CD4-positive, alpha-beta T cell treated with Interferon alpha-2 for 1 hour (primary cell): ENCODE measurements around the gene SELENOM.
A peak's percentile ranks its signal among the peaks of the same experiment; 100 is the strongest.
"Not testable (repeated sequence)": the region's sequence is repeated elsewhere in the genome, so short reads cannot be mapped to it uniquely, and the experiment has no call there.

Experiments used
- DNase-seq, 2 donors: peaks; one replicate each; pipeline ENCODE4 v3.0.0-alpha.2; 2020 to 2022

The SELENOM gene

GRCh38 chr22:31104869-31105268 lies 2.5 kb downstream of the SELENOM start:
- DNase-seq = peak in 1 of 2 donors; percentile 32

DNA sequence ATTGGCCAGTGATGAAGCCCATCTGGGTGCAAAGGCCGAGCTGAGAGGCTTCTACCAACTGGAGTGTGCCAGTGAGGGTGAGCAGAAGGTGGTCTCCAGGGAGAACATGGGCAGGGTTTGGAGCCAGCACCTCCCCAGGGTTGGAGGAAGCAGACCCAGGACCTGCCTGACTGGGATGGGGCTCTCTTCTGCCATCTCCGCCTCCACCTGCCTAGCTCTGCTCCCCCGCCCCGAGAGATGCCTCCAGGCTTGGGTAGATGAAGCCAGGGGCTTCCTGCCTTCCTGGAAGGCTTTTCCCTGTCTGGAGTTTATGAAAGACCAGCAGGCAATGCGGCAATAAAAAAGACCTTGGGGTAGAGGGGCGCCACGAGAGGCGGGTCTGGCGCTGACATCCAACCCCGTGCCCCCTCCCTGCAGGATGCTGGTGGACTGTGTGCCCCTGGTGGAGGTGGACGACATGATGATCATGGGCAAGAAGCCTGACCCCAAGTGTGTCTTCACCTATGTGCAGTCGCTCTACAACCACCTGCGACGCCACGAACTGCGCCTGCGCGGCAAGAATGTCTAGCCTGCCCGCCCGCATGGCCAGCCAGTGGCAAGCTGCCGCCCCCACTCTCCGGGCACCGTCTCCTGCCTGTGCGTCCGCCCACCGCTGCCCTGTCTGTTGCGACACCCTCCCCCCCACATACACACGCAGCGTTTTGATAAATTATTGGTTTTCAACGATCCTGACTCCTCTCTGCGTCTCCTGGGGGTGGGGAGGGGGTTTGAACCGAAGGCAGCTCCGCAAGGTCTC lies 3.3 kb downstream of the SELENOM start:
- DNase-seq = no peak

DNA sequence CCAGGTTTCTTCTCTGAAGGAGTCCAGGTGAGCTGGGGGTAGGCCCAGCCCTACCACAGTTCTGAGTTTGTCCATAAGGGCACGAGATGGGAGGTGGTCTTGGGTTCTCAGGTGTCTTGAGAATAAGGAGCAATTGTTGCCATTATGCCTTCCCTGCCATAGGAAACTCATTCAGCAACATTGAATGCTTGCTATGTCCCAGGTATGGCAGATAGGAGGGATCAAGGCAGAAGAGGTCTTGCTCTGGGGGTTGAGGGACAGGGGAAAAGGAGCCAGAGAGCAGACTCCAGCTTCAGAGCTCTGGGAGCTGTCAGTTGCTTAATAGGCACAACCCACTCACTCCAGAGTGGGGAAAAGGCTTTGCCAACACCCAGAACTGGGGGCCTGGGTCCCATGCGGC lies 4.3 kb downstream of the SELENOM start:
- no peak for DNase-seq

GRCh38 chr22:31102441-31103081 lies 4.8 kb downstream of the SELENOM start:
- DNase-seq = no peak

DNA sequence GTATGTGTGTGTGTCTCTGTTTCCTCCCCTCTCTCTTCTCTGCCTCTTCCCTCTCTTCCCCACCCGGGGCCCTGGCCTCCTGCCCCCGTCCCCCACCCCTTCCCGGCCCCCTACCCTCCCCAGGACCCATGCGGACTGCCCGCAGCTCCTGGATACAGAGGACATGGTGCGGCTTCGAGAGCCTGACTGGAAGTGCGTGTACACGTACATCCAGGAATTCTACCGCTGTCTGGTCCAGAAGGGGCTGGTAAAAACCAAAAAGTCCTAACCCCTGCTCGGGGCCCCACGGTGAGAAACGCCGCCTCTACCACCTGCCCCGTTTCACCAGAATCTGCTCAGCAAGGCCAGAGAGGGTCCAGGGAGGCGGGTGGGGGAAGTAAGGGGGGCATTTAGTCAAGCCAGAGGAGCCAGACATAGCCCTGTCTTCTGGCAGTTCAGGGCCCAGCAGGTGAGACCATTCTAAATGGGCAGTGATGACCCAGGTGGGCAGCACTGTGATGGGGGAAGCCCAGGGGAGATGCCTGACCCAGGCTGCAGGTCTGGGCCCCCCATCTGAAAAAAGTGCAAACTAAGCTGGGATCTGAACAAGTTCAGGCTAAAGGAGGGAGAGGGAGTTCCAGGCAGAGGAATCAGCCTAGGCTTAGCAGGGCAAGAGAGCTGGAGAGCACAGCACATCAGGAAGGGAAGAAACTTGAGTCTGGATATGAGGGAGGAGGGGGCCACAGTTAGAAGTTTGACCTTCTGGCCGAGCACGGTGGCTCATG lies 6.4 kb downstream of the SELENOM start:
- no peak for DNase-seq

DNA sequence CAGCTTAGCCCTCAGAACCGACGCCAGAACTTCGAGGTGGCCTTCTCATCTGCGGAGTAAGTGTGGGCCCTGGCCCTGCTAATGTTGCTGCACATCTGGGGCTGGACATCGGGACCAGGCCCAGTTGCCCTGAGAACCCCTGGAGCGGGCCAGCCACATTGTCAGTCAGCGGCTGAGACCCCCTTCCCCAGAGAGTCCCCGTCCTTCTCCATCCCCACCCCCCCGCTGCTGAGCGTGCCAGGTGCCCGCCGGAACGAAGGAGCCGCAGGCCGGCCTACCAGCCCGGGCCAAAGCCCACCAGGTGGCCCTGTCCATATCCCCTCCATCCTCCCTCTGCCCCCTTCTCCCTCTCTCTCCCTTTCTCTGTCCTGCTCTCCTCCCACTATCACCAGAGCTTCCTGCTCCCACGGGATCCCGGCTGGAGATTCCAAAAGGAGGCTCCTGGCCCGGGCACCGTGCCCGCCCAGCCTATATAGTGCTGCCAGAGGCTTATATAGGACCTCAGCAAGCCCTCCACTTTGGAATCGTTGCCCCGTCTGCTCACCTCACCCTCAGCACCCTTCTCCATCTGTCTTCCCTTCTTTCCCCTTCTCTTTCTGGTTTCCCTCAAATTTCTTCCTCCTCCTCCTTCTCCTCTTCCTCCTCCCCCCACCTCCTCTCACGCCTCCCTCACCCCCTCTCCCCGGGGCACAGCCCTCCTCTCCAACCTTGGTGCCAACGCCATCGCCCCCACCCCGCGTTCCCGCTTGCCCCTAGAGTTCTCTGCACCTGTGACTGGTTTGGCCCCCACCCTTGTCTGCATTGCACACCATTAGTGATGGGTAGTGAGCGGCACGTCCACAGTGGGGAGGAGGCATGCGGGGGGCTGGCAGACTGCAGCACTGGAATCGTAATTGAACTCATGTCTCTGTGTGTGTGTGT lies 7.3 kb downstream of the SELENOM start:
- no peak for DNase-seq

DNA sequence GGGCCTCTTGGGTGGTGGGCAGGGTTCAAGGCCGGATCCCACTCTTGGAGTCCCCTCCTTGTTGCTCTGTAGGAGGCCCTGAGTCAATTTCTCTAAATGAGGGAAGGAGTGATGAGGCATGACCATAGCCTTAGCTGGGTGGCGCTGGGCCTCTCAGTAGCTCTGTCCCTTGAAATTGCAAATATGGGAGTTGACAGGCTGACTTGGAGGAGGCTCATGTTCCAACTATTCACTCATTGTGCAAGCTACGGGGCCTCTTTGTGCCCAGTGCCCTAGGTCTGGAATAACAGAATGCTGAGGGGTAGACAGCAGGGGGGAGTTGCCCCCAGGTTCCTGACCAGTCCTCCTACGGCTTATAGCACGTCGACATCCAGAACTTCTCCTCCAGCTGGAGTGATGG lies 8.0 kb downstream of the SELENOM start:
- no peak for DNase-seq

GRCh38 chr22:31098632-31099110 lies 8.7 kb downstream of the SELENOM start:
- no peak for DNase-seq

DNA sequence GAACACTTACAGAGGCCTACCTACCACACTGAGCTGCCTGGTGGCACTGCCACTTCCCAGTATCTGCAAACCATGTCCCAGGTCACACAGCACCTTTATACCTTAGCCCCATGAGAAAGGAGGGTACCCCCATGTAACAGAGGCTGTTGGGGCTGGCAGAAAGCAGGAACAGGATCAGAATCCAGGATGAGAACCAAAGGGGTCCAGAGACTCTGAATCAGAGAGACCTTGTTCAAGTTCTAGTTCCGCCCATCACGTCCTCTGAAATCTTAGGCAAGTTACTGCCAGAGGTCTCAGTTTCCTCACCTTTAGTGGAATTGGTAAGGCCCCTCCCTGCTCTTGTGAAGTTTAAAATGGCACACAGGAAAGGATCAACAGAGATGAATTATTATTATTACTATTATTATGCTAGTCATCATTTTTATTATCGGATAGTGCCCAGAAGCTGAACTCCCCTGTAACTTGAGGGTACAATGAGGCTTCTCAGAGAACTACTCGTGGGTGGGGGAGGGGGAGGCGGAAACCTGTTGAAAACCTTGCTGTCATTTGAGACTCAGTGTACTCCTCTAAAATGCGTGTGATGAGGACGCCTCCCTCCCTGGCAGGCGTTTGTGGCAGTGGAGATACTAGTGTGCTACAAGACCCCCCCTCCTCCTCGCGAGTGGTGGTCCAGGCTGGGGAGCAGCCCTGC lies 9.3 kb downstream of the SELENOM start:
- no peak for DNase-seq

DNA sequence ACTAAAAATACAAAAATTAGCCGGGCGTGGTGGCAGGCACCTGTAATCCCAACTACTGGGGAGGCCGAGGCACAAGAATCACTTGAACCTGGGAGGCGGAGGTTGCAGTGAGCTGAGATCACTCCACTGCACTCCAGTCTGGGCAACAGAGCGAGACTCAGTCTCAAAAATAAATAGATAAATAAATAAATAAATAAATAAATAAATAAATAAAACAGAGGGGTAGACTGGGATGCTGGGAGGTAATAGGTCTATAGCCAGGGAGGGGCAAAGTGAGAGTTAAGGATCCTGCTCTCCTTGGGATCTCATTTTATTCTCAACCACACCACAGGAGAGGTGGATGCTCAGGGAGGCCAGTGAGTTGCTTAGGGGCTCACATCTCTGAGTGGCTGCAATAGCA lies 9.8 kb downstream of the SELENOM start:
- DNase-seq = not testable (repeated sequence)

- no peak for DNase-seq
Observed at GRCh38 chr22:31096657-31097279, 10.6 kb downstream of the SELENOM start.

GRCh38 chr22:31095637-31096249 lies 11.6 kb downstream of the SELENOM start:
- DNase-seq = no peak

DNA sequence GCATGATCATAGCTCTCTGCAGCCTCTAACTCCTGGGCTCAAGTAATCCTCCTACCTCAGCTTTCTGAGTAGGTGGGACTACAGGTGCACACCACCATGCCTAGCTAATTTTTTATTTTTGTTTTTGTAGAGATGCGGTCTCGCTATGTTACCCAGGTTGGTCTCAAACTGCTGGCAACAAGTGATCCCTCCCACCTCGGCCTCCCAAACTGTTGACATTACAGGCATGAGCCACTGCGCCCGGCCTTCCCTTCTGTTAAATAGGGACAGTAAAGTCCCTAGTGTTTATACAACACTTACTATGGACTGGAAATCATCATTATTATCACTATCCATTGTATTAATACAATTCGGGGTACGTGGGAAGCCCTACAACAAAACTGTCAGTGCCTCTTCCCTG lies 12.6 kb downstream of the SELENOM start:
- DNase-seq = no peak

DNA sequence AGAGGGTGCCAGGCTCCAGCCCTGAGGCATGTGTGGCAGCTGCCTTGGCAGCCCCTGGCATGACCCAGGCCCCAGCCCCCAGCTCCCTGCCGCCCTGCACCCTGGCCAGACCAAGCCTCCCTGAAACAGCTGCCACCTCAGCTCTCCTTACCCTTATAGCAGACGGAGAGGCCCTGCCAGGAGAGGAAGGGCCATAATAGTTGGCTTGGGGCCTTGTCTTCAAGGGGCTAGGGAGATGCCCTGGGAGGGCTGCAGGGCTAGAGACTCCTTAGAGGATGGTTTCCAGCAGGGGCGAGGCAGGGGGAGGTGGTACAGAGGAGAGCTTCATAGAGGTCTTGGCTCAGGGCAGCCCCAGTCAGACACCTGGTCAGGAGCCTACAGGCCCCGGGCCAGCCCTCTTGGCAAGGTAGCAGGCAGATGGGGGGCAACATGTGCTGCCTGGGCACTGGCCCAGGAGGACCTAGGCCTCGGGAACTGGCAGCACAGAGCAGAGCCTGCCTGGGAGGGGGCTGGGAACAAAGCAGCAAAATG lies 13.3 kb downstream of the SELENOM start:
- no peak for DNase-seq

DNA sequence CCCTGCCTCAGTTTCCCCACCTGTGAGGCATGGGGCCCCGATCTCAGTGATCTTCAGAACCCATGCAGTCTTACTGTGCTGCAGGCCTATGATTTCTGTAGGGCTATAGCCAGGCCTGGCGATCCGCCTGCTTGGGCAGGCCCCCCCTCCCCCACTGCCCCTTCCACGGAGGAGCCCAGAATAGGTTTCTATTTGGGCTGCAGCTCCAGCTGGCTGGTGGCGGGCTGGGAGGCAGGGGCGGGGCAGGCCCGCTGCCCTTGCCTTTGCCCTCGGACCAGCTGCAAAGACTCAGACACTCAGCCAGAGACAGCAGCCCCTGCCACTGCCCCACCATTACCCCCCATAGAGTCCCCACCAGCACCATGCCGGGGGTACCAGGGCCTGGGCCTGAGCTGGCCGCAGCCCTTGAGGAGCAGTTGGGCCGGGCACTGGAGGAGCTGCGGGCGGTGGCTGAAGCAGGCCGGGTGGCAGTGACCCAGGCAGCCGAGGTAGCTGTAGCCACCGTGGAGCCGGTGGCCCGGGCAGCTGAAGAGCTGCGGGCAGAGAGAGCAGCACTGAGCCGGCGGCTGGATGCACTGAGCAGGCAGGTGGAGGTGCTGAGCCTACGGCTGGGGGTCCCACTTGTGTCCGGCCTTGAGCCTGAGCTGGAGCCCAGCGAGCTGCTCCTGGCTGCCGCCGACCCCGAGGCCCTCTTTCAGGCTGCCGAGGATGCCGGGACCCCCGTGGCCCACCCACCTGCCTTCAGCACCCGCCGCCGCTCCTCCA lies 14.1 kb downstream of the SELENOM start:
- DNase-seq = no peak

- DNase-seq = no peak
Observed at GRCh38 chr22:31092161-31092560, 15.2 kb downstream of the SELENOM start.

DNA sequence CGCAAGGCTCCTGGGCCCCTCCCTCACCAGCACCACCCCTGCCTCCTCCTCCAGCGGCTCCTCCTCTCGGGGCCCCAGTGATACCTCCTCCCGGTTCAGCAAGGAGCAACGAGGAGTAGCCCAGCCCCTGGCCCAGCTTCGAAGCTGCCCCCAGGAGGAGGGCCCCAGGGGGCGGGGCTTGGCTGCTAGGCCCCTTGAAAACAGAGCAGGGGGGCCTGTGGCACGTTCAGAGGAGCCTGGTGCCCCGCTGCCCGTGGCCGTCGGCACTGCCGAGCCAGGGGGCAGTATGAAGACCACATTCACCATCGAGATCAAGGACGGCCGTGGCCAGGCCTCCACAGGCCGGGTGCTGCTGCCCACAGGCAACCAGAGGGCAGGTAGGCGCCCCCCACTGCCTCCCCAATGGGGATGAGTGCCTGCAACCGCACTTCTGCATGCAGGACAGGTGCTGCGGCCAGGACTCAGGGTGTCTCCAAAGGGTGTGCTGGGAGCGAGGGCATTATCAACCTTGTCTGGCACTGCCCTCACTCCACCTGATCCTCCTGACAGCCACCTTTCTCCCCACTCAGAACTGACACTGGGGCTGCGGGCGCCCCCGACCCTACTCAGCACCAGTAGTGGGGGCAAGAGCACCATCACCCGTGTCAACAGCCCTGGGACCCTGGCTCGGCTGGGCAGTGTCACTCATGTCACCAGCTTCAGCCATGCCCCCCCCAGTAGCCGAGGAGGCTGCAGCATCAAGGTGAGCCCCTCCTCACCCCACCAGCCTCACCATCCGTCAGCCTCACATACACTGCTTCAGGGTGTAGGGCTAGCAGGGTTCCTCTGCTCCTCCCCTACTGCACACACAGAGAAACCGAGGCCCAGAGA lies 16.0 kb downstream of the SELENOM start:
- DNase-seq = no peak

DNA sequence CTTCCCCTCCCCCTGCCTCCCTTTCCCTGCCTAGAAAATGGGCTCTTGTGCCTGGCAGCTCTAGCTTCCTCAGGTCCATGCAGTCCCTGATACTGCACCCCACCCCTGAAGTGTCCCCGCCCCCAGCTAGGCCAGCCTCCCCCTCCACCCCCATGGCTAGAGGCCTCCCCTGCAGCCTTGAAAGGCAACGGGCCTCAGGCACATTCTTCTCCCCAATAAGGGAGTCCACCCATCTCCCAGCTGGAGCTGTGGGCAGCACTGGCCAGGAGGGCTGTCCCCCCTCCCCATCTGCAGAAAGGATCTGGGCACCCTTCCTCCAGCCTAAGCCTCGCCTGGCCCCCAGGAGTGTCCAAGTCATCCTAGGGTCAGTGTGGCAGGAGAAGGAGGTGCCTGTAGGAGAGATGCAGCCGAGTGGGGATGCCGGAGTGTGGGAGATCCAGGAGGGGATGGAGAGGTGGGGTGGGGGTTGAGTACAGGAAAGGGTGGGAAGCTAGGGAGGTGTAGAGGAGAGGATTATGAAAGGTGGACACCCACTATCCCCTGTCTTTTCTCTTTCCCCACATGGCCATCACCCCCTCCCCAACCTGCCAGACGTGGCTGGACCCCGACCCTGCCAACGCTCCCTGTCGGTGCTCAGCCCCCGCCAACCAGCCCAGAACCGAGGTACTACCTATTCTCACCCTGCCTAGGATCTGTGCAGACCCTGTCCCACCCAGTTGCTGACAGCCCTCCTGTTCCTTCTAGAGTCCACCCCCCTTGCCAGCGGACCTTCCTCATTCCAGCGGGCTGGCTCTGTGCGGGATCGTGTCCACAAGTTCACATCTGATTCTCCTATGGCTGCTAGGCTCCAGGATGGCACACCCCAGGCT lies 16.9 kb downstream of the SELENOM start:
- DNase-seq = no peak
